Type B pancreatic cell (in vitro differentiated cells): ENCODE results near the gene TRIM45. TPM values are rescaled to one million over a fixed set of nuclear protein-coding genes. Genes with fewer than 3 reads are reported as not detected.
"Not testable (repeated sequence)": the region's sequence is repeated elsewhere in the genome, so short reads cannot be mapped to it uniquely, and the experiment has no call there.

Experiments
- DNase-seq: peaks from one replicate; pipeline ENCODE4 v3.0.0; 2021; ENCODE audit warnings: mixed read lengths; ENCODE audit not compliant: unreplicated experiment; ENCODE audit errors: extremely low spot score
- H3K27ac Mint-ChIP-seq: 2 replicates; pipeline ENCODE4 v1.8.0; 2021; ENCODE audit warnings: mild to moderate bottlenecking, mixed read lengths
- H3K27me3 Mint-ChIP-seq: 2 replicates; pipeline ENCODE4 v1.8.0; 2021; ENCODE audit warnings: mixed read lengths
- H3K36me3 Mint-ChIP-seq: 2 replicates; pipeline ENCODE4 v1.8.0; 2021; ENCODE audit warnings: mixed read lengths
- H3K4me1 Mint-ChIP-seq: one replicate; pipeline ENCODE4 v1.8.0; 2021; ENCODE audit warnings: mixed read lengths; ENCODE audit not compliant: unreplicated experiment
- H3K4me3 Mint-ChIP-seq: 2 replicates; pipeline ENCODE4 v1.8.0; 2021; ENCODE audit warnings: mild to moderate bottlenecking, mixed read lengths
- H3K9me3 Mint-ChIP-seq: 2 replicates; pipeline ENCODE4 v1.8.0; 2021; ENCODE audit warnings: mixed read lengths
- CTCF ChIP-seq: fragments of 200-600 bp; sonication (generic); conservative IDR thresholded peaks from 2 replicates; pipeline ENCODE4 v1.5.0; 2021; ENCODE audit warnings: antibody characterized with exemption, mild to moderate bottlenecking
- total RNA-seq: library from RNA; stranded (reverse); gene quantifications from 2 replicates; pipeline ENCODE4 v1.2.1, GENCODE V29; 2021; ENCODE audit warnings: low replicate concordance

The TRIM45 gene
- total RNA-seq, 1 donor from 2014 or later = 23.3 TPM

GRCh38 chr1:117106478-117106877 is 15.1 kb downstream of the TRIM45 start:
- no peaks in the 10 kb centered on the region for H3K4me1 Mint-ChIP-seq
- H3K27me3 Mint-ChIP-seq = no peaks in the 10 kb centered on the region
- H3K27ac Mint-ChIP-seq = no peak overlapping the region
- TF ChIP-seq CTCF = no peak
- H3K36me3 Mint-ChIP-seq = peaks cover 57% of the 10 kb centered on the region
- DNase-seq = no peak
- H3K4me3 Mint-ChIP-seq = no peak overlapping the region
- no peaks in the 10 kb centered on the region for H3K9me3 Mint-ChIP-seq

GRCh38 chr1:117105722-117106121 is 15.8 kb downstream of the TRIM45 start:
- H3K36me3 Mint-ChIP-seq = peaks cover 51% of the 10 kb centered on the region
- no peaks in the 10 kb centered on the region for H3K27me3 Mint-ChIP-seq
- no peak overlapping the region for H3K27ac Mint-ChIP-seq
- H3K9me3 Mint-ChIP-seq = no peaks in the 10 kb centered on the region
- no peaks in the 10 kb centered on the region for H3K4me1 Mint-ChIP-seq
- H3K4me3 Mint-ChIP-seq = no peak overlapping the region
- DNase-seq = no peak
- TF ChIP-seq CTCF = no peak

GRCh38 chr1:117104986-117105385 is 16.6 kb downstream of the TRIM45 start:
- no peak overlapping the region for H3K4me3 Mint-ChIP-seq
- H3K36me3 Mint-ChIP-seq = peaks cover 56% of the 10 kb centered on the region
- H3K27ac Mint-ChIP-seq = no peak overlapping the region
- H3K9me3 Mint-ChIP-seq = no peaks in the 10 kb centered on the region
- H3K4me1 Mint-ChIP-seq = no peaks in the 10 kb centered on the region
- DNase-seq = no peak
- TF ChIP-seq CTCF = no peak
- no peaks in the 10 kb centered on the region for H3K27me3 Mint-ChIP-seq

- DNase-seq, H3K4me1 Mint-ChIP-seq, H3K4me3 Mint-ChIP-seq, H3K27ac Mint-ChIP-seq, H3K27me3 Mint-ChIP-seq, H3K9me3 Mint-ChIP-seq: not testable (repeated sequence)
- peaks cover 40% of the 10 kb centered on the region for H3K36me3 Mint-ChIP-seq
Observed at GRCh38 chr1:117101858-117102257, 19.7 kb downstream of the TRIM45 start.

GRCh38 chr1:117101334-117101733 is 20.2 kb downstream of the TRIM45 start:
- TF ChIP-seq CTCF = no peak
- H3K4me1 Mint-ChIP-seq = peaks cover 4% of the 10 kb centered on the region
- no peaks in the 10 kb centered on the region for H3K9me3 Mint-ChIP-seq
- DNase-seq = no peak
- H3K36me3 Mint-ChIP-seq = peaks cover 38% of the 10 kb centered on the region
- no peak overlapping the region for H3K4me3 Mint-ChIP-seq
- no peak overlapping the region for H3K27ac Mint-ChIP-seq
- H3K27me3 Mint-ChIP-seq = no peaks in the 10 kb centered on the region

GRCh38 chr1:117098287-117098890 is 23.2 kb downstream of the TRIM45 start:
- Mint-ChIP-seq H3K27me3 (no peaks in the 10 kb centered on the region), H3K4me1 (peaks cover 13% of the 10 kb centered on the region), H3K9me3 (no peaks in the 10 kb centered on the region), H3K36me3 (peaks cover 42% of the 10 kb centered on the region), H3K27ac (peak overlapping the region; percentile 61), H3K4me3 (peak overlapping the region; percentile 28)
- no peak for DNase-seq
- TF ChIP-seq CTCF = no peak
